CD14-positive monocyte (primary cell): Measurements from ENCODE around the gene SLC52A3. TPM values are rescaled to one million over a fixed set of nuclear protein-coding genes. Genes with fewer than 3 reads are reported as not detected.
"Not testable (repeated sequence)": the region's sequence is repeated elsewhere in the genome, so short reads cannot be mapped to it uniquely, and the experiment has no call there.

Source experiments
- DNase-seq, 3 donors: peaks; one replicate each; pipeline ENCODE4 v3.0.0-alpha.2; 2011 to 2022
- H2AFZ ChIP-seq: 2 replicates; pipeline ENCODE4 v1.6.0; 2012; ENCODE audit warnings: mild to moderate bottlenecking, low read depth, low read length, inconsistent platforms; ENCODE audit not compliant: insufficient read depth, poor library complexity, severe bottlenecking
- H3K27ac ChIP-seq, 2 donors: 1 replicate in 1 of 2; 2 replicates in 1 of 2; pipeline ENCODE4 v1.5.1; 2012 to 2013; ENCODE audit warnings: low read length in 2 of 2, control low read depth in 1 of 2, inconsistent platforms in 1 of 2, low read depth in 1 of 2, mild to moderate bottlenecking in 1 of 2
- H3K27me3 ChIP-seq, 2 donors: one replicate each; pipeline versions ENCODE4 v1.6.0 to v1.6.1; 2011 to 2013; ENCODE audit warnings: low read length in 2 of 2; ENCODE audit not compliant: control insufficient read depth in 2 of 2, insufficient read depth in 2 of 2
- H3K36me3 ChIP-seq, 2 donors: replicated peaks in 1 of 2; 1 replicate in 1 of 2; 2 replicates in 1 of 2; pipeline versions ENCODE4 v1.5.1 to v1.6.1; 2012 to 2013; ENCODE audit warnings: low read length in 2 of 2, control low read depth in 1 of 2, inconsistent platforms in 1 of 2, mild to moderate bottlenecking in 1 of 2; ENCODE audit not compliant: insufficient read depth in 2 of 2, control insufficient read depth in 1 of 2
- H3K4me1 ChIP-seq, 2 donors: 1 replicate in 1 of 2; 2 replicates in 1 of 2; pipeline versions ENCODE4 v1.5.1 to v1.6.1; 2012 to 2013; ENCODE audit warnings: low read length in 2 of 2, control low read depth in 1 of 2, inconsistent platforms in 1 of 2, mild to moderate bottlenecking in 1 of 2, moderate library complexity in 1 of 2; ENCODE audit not compliant: insufficient read depth in 2 of 2, control insufficient read depth in 1 of 2
- H3K4me2 ChIP-seq: replicated peaks from 2 replicates; pipeline ENCODE3; 2012; ENCODE audit warnings: low read length, moderate library complexity, mild to moderate bottlenecking; ENCODE audit not compliant: poor library complexity, severe bottlenecking; ENCODE audit errors: extremely low read depth
- H3K4me3 ChIP-seq, 3 experiments: fragments of 200-600 bp in 1 of 3; sonication (generic) in 1 of 3; replicated peaks in 1 of 3; 1 replicate in 2 of 3; 2 replicates in 1 of 3; pipeline ENCODE4 v1.5.1; 2011 to 2013; ENCODE audit warnings: low read length in 3 of 3, mild to moderate bottlenecking in 3 of 3, control low read depth in 2 of 3, low read depth in 2 of 3, inconsistent platforms in 1 of 3, moderate library complexity in 1 of 3
- H3K79me2 ChIP-seq: 2 replicates; pipeline ENCODE4 v1.6.0; 2012; ENCODE audit warnings: mild to moderate bottlenecking, control low read depth, inconsistent platforms, low read length, moderate library complexity; ENCODE audit not compliant: insufficient read depth
- H3K9ac ChIP-seq: 2 replicates; pipeline ENCODE4 v1.6.0; 2017; ENCODE audit warnings: low read length, mild to moderate bottlenecking; ENCODE audit not compliant: insufficient read depth, poor library complexity, severe bottlenecking
- H3K9me3 ChIP-seq, 2 donors: replicated peaks in 1 of 2; 1 replicate in 1 of 2; 2 replicates in 1 of 2; pipeline versions ENCODE4 v1.5.1 to v1.6.1; 2012 to 2013; ENCODE audit warnings: low read length in 2 of 2, control low read depth in 1 of 2; ENCODE audit not compliant: control insufficient read depth in 1 of 2, insufficient read depth in 1 of 2
- H4K20me1 ChIP-seq: 2 replicates; pipeline ENCODE4 v1.6.0; 2012; ENCODE audit warnings: mild to moderate bottlenecking, low read length, control low read depth, moderate library complexity; ENCODE audit not compliant: insufficient read depth
- H3K27ac Mint-ChIP-seq, 7 donors: one replicate each; pipeline ENCODE4 v1.8.0; 2020; ENCODE audit warnings: mild to moderate bottlenecking in 7 of 7, mixed read lengths in 7 of 7, moderate library complexity in 6 of 7, inconsistent platforms in 2 of 7
- H3K27me3 Mint-ChIP-seq, 3 donors: one replicate each; pipeline ENCODE4 v1.8.0; 2021 to 2022; ENCODE audit warnings: low read depth in 3 of 3, mild to moderate bottlenecking in 3 of 3, mixed read lengths in 3 of 3, moderate library complexity in 3 of 3, inconsistent platforms in 1 of 3
- H3K36me3 Mint-ChIP-seq, 2 donors: one replicate each; pipeline ENCODE4 v1.8.0; 2020; ENCODE audit warnings: mixed read lengths in 2 of 2, inconsistent platforms in 1 of 2, mild to moderate bottlenecking in 1 of 2
- H3K4me1 Mint-ChIP-seq: one replicate; pipeline ENCODE4 v1.8.0; 2020; ENCODE audit warnings: mild to moderate bottlenecking, mixed read lengths
- H3K4me3 Mint-ChIP-seq, 2 donors: one replicate each; pipeline ENCODE4 v1.8.0; 2020; ENCODE audit warnings: mild to moderate bottlenecking in 2 of 2, mixed read lengths in 2 of 2, moderate library complexity in 1 of 2
- H3K9me3 Mint-ChIP-seq, 7 donors: one replicate each; pipeline ENCODE4 v1.8.0; 2020 to 2022; ENCODE audit warnings: mixed read lengths in 7 of 7, mild to moderate bottlenecking in 6 of 7, moderate library complexity in 6 of 7, inconsistent platforms in 2 of 7
- WGBS: methylation state at CpG from one replicate; pipeline ENCODE4 v1.1.5; 2013; ENCODE audit warnings: missing lambda C conversion rate; ENCODE audit not compliant: insufficient coverage; 5-methylcytosine and 5-hydroxymethylcytosine counted together
- intact Hi-C, 2 donors: fragments of 100-400 bp; cut with micrococcal nuclease; formaldehyde crosslinking; loops; one replicate each; pipeline versions ENCODE4 v1.15.0 to v1.15.1; 2023
- polyA plus RNA-seq, 3 donors: library from polyadenylated mRNA; depleted of rRNA in 1 of 3; unstranded in 2 of 3; stranded (reverse) in 1 of 3; fragments of 300-500 nt in 2 of 3; fragments of >200 nt in 1 of 3; fragmentation: Illumina TruSeq in 2 of 3; gene quantifications; 1 replicate in 2 of 3; 2 replicates in 1 of 3; pipeline ENCODE4 v1.2.3, GENCODE V29; 2012 to 2021
- TF ChIP-seq, protein P1 (sequence below): fragments of 200-600 bp; IDR thresholded peaks from one replicate; pipeline ENCODE4 v1.8.0; 2022; ENCODE audit warnings: antibody characterized with exemption, mild to moderate bottlenecking

Gene SLC52A3
- polyA plus RNA-seq, 3 donors, result not detected

GRCh38 chr20:815226-815625, 46.9 kb upstream of the SLC52A3 start:
- H4K20me1 ChIP-seq, result no peaks in the 10 kb centered on the region
- peaks cover 0 to 3% of the 10 kb centered on the region in 2 donors for H3K4me1 ChIP-seq
- Mint-ChIP-seq H3K4me1 (peaks cover 6% of the 10 kb centered on the region), H3K9me3 (no peaks in the 10 kb centered on the region), H3K4me3 (no peak overlapping the region), H3K27me3 (peaks cover 6 to 18% (median 11%) of the 10 kb centered on the region in 3 donors), H3K27ac (no peak overlapping the region), H3K36me3 (no peaks in the 10 kb centered on the region)
- TF ChIP-seq, protein P1, sequence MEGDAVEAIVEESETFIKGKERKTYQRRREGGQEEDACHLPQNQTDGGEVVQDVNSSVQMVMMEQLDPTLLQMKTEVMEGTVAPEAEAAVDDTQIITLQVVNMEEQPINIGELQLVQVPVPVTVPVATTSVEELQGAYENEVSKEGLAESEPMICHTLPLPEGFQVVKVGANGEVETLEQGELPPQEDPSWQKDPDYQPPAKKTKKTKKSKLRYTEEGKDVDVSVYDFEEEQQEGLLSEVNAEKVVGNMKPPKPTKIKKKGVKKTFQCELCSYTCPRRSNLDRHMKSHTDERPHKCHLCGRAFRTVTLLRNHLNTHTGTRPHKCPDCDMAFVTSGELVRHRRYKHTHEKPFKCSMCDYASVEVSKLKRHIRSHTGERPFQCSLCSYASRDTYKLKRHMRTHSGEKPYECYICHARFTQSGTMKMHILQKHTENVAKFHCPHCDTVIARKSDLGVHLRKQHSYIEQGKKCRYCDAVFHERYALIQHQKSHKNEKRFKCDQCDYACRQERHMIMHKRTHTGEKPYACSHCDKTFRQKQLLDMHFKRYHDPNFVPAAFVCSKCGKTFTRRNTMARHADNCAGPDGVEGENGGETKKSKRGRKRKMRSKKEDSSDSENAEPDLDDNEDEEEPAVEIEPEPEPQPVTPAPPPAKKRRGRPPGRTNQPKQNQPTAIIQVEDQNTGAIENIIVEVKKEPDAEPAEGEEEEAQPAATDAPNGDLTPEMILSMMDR, result no peak
- H3K4me2 ChIP-seq, result no peak overlapping the region
- no peaks in the 10 kb centered on the region for H3K27me3 ChIP-seq
- H3K27ac ChIP-seq, result no peak overlapping the region
- H3K79me2 ChIP-seq, result no peaks in the 10 kb centered on the region
- H3K4me3 ChIP-seq, result no peak overlapping the region
- H3K36me3 ChIP-seq, result no peaks in the 10 kb centered on the region
- 88% methylated on average over 9 of the region's 10 CpGs for WGBS
- H2AFZ ChIP-seq, result no peak overlapping the region
- no peaks in the 10 kb centered on the region for H3K9me3 ChIP-seq
- intact Hi-C loops, result loop anchor here (5.0 kb wide), 3 partner anchors 47 to 292 kb away; no protein-coding TSS in a partner anchor
- DNase-seq, result no peak
- H3K9ac ChIP-seq, result no peak overlapping the region

DNA sequence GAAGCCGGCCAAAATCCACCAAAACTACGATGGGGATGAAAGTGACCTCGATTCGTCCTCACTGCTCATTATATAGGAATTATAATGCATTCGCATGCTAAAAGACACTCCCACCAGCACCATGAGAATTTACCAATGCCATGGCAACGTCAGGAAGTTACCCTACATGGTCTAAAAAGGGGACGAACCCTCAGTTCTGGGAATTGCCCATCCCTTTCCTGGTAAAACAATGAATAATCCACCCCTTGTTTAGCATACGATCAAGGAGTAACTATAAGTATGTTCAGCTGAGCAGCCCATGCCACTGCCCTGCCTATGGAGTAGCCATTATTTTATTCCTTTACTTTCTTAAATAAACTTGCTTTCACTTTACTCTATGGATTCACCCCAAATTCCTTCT, 45.1 kb upstream of the SLC52A3 start:
- Histone ChIP-seq H3K4me2 (no peak overlapping the region), H3K27me3 (no peaks in the 10 kb centered on the region), H4K20me1 (no peaks in the 10 kb centered on the region), H3K9ac (no peak overlapping the region), H3K36me3 (no peaks in the 10 kb centered on the region), H3K79me2 (no peaks in the 10 kb centered on the region), H3K9me3 (no peaks in the 10 kb centered on the region), H2AFZ (no peak overlapping the region), H3K4me1 (no peaks in the 10 kb centered on the region), H3K4me3 (no peak overlapping the region), H3K27ac (no peak overlapping the region)
- intact Hi-C loops, result loop anchor here in 1 of 2 donors (5.0 kb wide), 1 partner anchor 399 kb away; no protein-coding TSS in a partner anchor
- Mint-ChIP-seq H3K27ac (no peak overlapping the region), H3K4me3 (no peak overlapping the region), H3K27me3 (peaks cover 6 to 24% (median 14%) of the 10 kb centered on the region in 3 donors), H3K9me3 (peaks cover 0 to 5% (median 0%) of the 10 kb centered on the region in 7 donors), H3K36me3 (no peaks in the 10 kb centered on the region), H3K4me1 (no peaks in the 10 kb centered on the region)
- no peak for DNase-seq
- TF ChIP-seq, protein P1, result no peak
- 61% methylated on average over 4 of the region's 8 CpGs for WGBS

GRCh38 chr20:812435-812814, 44.1 kb upstream of the SLC52A3 start:
- H4K20me1 ChIP-seq, H3K4me1 ChIP-seq: not testable (repeated sequence)

More at GRCh38 chr20:812435-812814, 44.1 kb upstream of the SLC52A3 start:
- not testable (repeated sequence) for H3K27me3 ChIP-seq, H3K9me3 Mint-ChIP-seq, H2AFZ ChIP-seq, H3K4me3 ChIP-seq, H3K4me2 ChIP-seq, H3K79me2 ChIP-seq, H3K27ac ChIP-seq, H3K36me3 Mint-ChIP-seq, H3K9ac ChIP-seq, H3K36me3 ChIP-seq, H3K9me3 ChIP-seq, DNase-seq, H3K27ac Mint-ChIP-seq, H3K4me1 Mint-ChIP-seq
- peak overlapping the region in 1 of 2 donors; percentile 7 for H3K4me3 Mint-ChIP-seq
- H3K27me3 Mint-ChIP-seq, result peaks cover 6 to 20% (median 14%) of the 10 kb centered on the region in 3 donors
- intact Hi-C loops, result loop anchor here in 1 of 2 donors (5.0 kb wide), 1 partner anchor 400 kb away; no protein-coding TSS in a partner anchor
- no CpG with 5 or more reads among the region's 2 CpGs for WGBS
